Caki2 (cell line): ENCODE measurements around the gene NCOR1. TPM values are rescaled to one million over a fixed set of nuclear protein-coding genes. Genes with fewer than 3 reads are reported as not detected.

Experiments used
- DNase-seq: peaks from one replicate; pipeline ENCODE4 v3.0.0-alpha.2; 2015; ENCODE audit warnings: low read depth
- in situ Hi-C: cut with HindIII; loops from 2 replicates; pipeline ENCODE4 v1.10.0; 2016; ENCODE audit warnings: low sequenced_read_pairs, low pct_unique_long_range_greater_than_20kb, mixed read lengths
- total RNA-seq: library from RNA; depleted of rRNA; stranded (reverse); fragments of >200 nt; shearing (Covaris generic); gene quantifications from 2 replicates; pipeline ENCODE4 v1.2.3, GENCODE V29; 2014; ENCODE audit warnings: low replicate concordance; rRNA removed

NCOR1 gene
- total RNA-seq, 1 experiment from 2014 or later: 164 TPM

- DNase-seq: peak; percentile 55
- in situ Hi-C loops: no loop called here
These were observed 201.4 kb downstream of the NCOR1 start for GRCh38 chr17:16013943-16014407.

- in situ Hi-C loops: no loop called here
- no peak for DNase-seq
These were observed 207.9 kb downstream of the NCOR1 start for GRCh38 chr17:16007439-16007838.

- in situ Hi-C loops: no loop called here
- no peak for DNase-seq
These were observed 209.7 kb downstream of the NCOR1 start for GRCh38 chr17:16005636-16006035.

GRCh38 chr17:16003841-16004240 is 211.5 kb downstream of the NCOR1 start:
- no peak for DNase-seq
- in situ Hi-C loops: no loop called here

DNA sequence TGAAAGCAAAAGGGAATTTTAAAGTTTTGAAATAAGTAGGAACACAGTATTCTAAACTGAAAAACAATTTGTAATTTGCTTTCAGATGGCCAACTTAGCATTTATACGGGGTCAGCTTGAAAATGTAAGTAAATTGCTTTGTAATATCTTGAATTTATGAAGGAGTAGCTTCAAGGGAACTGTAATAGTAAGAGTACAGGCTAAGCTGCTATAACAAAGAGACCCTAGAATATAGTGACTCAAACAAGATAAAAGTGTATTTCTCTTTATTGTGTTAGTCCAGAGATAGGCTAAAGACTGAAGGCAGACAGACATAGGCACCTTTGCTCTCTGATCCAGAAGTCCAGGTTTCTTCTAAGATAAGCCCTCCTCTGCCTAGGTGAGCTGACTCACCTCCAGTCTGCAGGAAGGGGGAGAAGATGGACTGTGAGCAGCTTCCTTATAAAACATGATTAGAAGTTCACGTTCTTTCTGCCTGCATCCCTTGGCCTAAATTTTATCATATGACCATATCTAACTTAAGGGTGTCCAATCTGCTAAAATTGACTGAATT is 212.6 kb downstream of the NCOR1 start:
- DNase-seq: no peak
- in situ Hi-C loops: no loop called here

- in situ Hi-C loops: no loop called here
- DNase-seq: no peak
These were observed 214.0 kb downstream of the NCOR1 start for GRCh38 chr17:16001226-16001897.

- no peak for DNase-seq
- in situ Hi-C loops: no loop called here
These were observed 215.1 kb downstream of the NCOR1 start for GRCh38 chr17:15999974-16000827.

GRCh38 chr17:15999141-15999973 is 216.0 kb downstream of the NCOR1 start, which contains the start of the genes TTC19 and ZSWIM7:
Gene TTC19 (plus strand): TSS chr17:15999824. CDS start chr17:15999849, 25 bp downstream.
Gene ZSWIM7 (minus strand): TSS chr17:15999704. CDS start chr17:15999594, 110 bp downstream.
- in situ Hi-C loops: no loop called here
- peak; percentile 94 for DNase-seq

DNA sequence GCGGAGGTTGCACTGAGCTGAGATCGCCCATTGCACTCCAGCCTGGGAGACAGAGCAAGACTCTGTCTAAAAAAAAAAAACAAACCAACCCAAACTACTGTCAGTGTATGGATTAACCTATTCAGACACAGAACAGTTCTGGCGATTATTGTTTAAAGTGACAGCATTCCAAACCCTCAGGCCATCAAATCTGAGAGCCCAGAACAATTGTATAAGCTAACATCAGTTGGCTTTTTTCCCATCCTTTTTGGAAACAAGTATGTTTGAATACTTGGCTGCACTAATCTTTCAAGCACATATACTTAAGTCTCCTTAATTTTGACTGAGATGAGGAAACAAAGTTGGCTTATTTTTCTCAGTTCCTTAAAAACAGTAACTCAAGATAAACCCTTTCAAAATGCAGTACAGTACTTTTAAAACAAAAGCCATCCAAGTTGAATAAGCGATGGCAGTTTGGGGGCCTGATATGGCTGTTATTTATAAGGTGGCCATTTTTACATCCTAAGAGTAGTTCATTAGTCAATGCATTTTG is 217.2 kb downstream of the NCOR1 start:
- in situ Hi-C loops: no loop called here
- DNase-seq: peak; percentile 26

DNA sequence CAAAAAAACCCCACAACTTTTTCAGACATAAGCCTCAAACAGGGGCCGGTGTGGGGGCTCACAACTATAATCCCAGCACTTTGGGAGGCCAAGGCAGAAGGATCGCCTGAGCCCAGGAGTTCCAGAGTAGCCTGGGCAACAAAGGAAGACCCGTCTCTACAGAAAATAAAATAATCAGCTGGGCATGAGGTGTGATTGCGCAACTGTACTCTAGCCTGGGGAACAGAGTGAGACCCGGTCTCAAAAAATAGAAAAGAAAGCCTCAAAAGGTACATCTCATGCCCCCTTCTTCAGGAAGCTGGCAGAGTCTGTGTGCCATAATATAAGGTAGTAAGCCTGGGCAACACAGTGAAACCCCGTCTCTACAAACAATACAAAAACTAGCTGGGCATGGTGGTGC is 219.0 kb downstream of the NCOR1 start:
- in situ Hi-C loops: no loop called here

DNA sequence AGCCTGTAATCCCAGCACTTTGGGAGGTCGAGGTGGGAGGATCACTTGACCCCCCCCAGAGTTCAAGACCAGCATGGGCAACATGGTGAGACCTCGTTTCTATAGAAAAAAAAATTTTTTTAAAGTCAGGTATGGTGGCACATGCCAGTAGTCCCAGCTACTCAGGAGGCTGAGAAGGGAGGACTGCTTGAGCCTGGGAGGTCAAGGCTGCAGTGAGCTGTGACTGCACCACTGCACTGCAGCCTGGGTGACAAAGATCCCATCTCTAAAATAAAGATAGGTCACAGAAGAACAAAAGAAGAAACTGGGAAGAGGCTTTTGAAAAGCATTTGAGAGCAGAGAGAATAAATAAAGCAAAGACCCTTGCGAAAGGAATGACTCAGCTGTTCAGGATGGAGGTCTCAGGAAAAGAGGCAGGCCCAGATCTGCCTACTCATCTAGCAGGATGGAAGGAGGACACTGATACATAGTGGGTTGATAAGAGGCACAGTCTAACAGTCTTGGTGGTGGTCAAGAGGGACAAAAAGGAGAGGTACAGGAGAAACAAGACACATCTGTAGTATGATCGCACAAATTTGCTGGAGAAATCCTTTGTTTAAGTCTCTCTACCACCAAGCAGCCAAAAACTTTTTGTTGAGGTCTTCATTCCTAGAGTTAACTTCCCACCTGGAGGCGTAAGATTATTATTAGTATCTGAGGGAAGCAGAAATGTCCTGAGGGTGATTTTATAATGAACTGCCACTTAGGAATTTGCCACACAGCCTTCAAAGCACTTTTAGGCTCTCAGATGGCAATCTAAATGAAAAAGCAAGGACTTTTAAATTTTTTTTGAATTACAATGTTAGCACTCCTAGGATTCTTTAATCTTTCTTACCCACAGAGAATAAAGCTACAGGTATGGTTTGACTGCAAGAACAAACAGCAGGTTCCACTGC is 233.4 kb downstream of the NCOR1 start:
- in situ Hi-C loops: no loop called here
- DNase-seq: no peak

More for the DNA sequence above, 219.0 kb downstream of the NCOR1 start:
- DNase-seq: no peak

DNA sequence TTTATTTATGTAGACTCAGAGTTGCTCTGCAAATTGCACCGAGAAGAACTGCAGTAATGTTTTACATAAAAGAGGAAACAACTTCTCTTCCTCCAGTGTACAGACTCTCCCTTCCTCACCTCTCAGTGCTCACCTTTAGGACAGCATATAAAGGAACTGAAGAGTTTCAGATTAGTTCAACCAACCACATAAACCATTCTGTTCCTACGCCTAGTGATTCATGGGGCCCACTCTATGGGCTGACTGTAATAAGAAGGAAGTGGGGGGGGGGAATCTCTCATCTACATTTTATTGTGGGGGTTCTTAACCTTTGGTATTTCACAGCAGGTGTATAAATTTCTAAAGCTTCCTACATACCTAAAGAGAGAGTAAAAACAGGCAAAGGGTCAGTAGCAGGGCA is 234.1 kb downstream of the NCOR1 start:
- in situ Hi-C loops: no loop called here
- no peak for DNase-seq

Other genes starting within 250 kb of the NCOR1 start
- 3.2 and 7.8 TPM in 2 replicates for gene ZSWIM7, start 215.8 kb downstream of the NCOR1 start, total RNA-seq
- gene TTC19, start 215.7 kb downstream of the NCOR1 start, total RNA-seq: 21.5 and 24.5 TPM in 2 replicates
- gene PIGL, start 1.7 kb upstream of the NCOR1 start, total RNA-seq: 22.0 and 24.5 TPM in 2 replicates
- 62.6 and 87.5 TPM in 2 replicates for gene CENPV, start 137.9 kb upstream of the NCOR1 start, total RNA-seq
- 819 and 952 TPM in 2 replicates for gene UBB, start 165.6 kb upstream of the NCOR1 start, total RNA-seq
- 1.2 TPM in 1 of 2 replicates, not detected in the other for gene TRPV2, start 200.0 kb upstream of the NCOR1 start, total RNA-seq